GM12878 (cell line): ENCODE results near the gene TLR5. TPM values are rescaled to one million over a fixed set of nuclear protein-coding genes. Genes with fewer than 3 reads are reported as not detected.

ENCODE experiments used
- ATAC-seq: fragments of 200-7000 bp; cut with Tn5 transposase; 3 replicates; pipeline ENCODE4 v1.9.1; 2020; ENCODE audit warnings: mild to moderate bottlenecking, moderate library complexity
- BruUV-seq: library from RNA; stranded (reverse); fragments of 400-500 nt; replicated peaks from 2 replicates; lab custom pipeline; 2021; lab: Mats Ljungman, UMichigan
- CTCF ChIA-PET: fragments of 300-600 bp; sonication (Branson Sonifier 250); formaldehyde crosslinking; extraction: SDS; loops from one replicate; lab custom pipeline; 2021; ENCODE audit warnings: inconsistent platforms; lab: Yijun Ruan, JAX
- POLR2A ChIA-PET: fragments of 350-600 bp; formaldehyde crosslinking; extraction: SDS; loops from one replicate; lab custom pipeline; 2021; ENCODE audit warnings: inconsistent platforms; lab: Charles Lee
- RAD21 ChIA-PET: fragments of 300-600 bp; sonication (Branson Sonifier 250); formaldehyde crosslinking; loops from one replicate; lab custom pipeline; 2023; ENCODE audit warnings: antibody characterized with exemption; ENCODE audit not compliant: unreplicated experiment; lab: Charles Lee
- SMC1A ChIA-PET: fragments of 300-600 bp; sonication (Branson Sonifier 250); formaldehyde crosslinking; loops from one replicate; lab custom pipeline; 2023; ENCODE audit not compliant: unreplicated experiment, uncharacterized antibody; lab: Charles Lee
- DNase-seq: peaks from one replicate; pipeline ENCODE4 v3.0.0-alpha.2; 2011; ENCODE audit warnings: low read depth, low spot score
- FAIRE-seq: peaks from 3 replicates; lab custom pipeline; 2011; peaks lifted over from hg19 to GRCh38; lab: Jason Lieb, UNC
- H2AFZ ChIP-seq: 2 replicates; pipeline ENCODE4 v1.6.0; 2011; ENCODE audit warnings: low read depth, low read length, control low read depth; ENCODE audit not compliant: control insufficient read depth
- H3K27ac ChIP-seq: 2 replicates; pipeline ENCODE4 v1.5.1; 2011; ENCODE audit warnings: control low read depth; ENCODE audit not compliant: control insufficient read depth, insufficient read depth
- H3K27me3 ChIP-seq, 2 experiments: replicated peaks in 1 of 2; 2 replicates each; pipeline versions ENCODE4 v1.6.0 to v1.6.1; 2011; ENCODE audit warnings: low read length in 1 of 2; ENCODE audit not compliant: control insufficient read depth in 2 of 2, insufficient read depth in 2 of 2
- H3K36me3 ChIP-seq, 2 experiments: 2 replicates each; pipeline ENCODE4 v1.5.1; 2011; ENCODE audit warnings: low read length in 1 of 2; ENCODE audit not compliant: control insufficient read depth in 2 of 2, insufficient read depth in 2 of 2
- H3K4me1 ChIP-seq: 2 replicates; pipeline ENCODE4 v1.6.1; 2011; ENCODE audit warnings: mild to moderate bottlenecking, low read length, moderate library complexity, mixed read lengths; ENCODE audit not compliant: control insufficient read depth, insufficient read depth
- H3K4me2 ChIP-seq: 2 replicates; pipeline ENCODE4 v1.6.0; 2011; ENCODE audit warnings: control low read depth; ENCODE audit not compliant: control insufficient read depth, insufficient read depth
- H3K4me3 ChIP-seq: fragments of 200-600 bp; sonication (generic); 2 replicates; pipeline ENCODE4 v1.5.1; 2016
- H3K79me2 ChIP-seq: 2 replicates; pipeline ENCODE4 v1.6.0; 2011; ENCODE audit warnings: low read length; ENCODE audit not compliant: control insufficient read depth, insufficient read depth
- H3K9ac ChIP-seq: 2 replicates; pipeline ENCODE4 v1.8.0; 2011; ENCODE audit warnings: low read length, control low read depth, mixed read lengths; ENCODE audit not compliant: control insufficient read depth, insufficient read depth
- H3K9me3 ChIP-seq: replicated peaks from 3 replicates; pipeline ENCODE4 v1.5.1; 2011; ENCODE audit warnings: mild to moderate bottlenecking, low read length; ENCODE audit not compliant: control insufficient read depth, insufficient read depth
- H4K20me1 ChIP-seq: 2 replicates; pipeline ENCODE4 v1.6.0; 2011; ENCODE audit not compliant: control insufficient read depth, insufficient read depth
- BCL11A ChIP-seq: IDR thresholded peaks from 2 replicates; pipeline ENCODE4 v1.6.1; 2011; ENCODE audit warnings: low read depth, low read length
- ELK1 ChIP-seq: IDR thresholded peaks from 2 replicates; pipeline ENCODE4 v1.6.1; 2012; ENCODE audit warnings: low read depth, low read length, improper control_type of control experiment
- EP300 ChIP-seq, 2 experiments: fragments of 150-350 bp in 1 of 2; IDR thresholded peaks; 2 replicates each; pipeline ENCODE4 v1.6.1; 2011 to 2012; ENCODE audit warnings: low read depth in 2 of 2, low read length in 2 of 2, borderline replicate concordance in 1 of 2, improper control_type of control experiment in 1 of 2, inconsistent platforms in 1 of 2; ENCODE audit not compliant: control insufficient read depth in 1 of 2
- HDAC2 ChIP-seq: fragments of 200-600 bp; sonication (generic); IDR thresholded peaks from 2 replicates; pipeline ENCODE4 v1.6.1; 2017
- IKZF1 ChIP-seq: fragments of 450-650 bp; conservative IDR thresholded peaks from 2 replicates; pipeline ENCODE4 v1.6.1; 2017; ENCODE audit warnings: antibody characterized with exemption, mild to moderate bottlenecking
- IKZF2 ChIP-seq, 2 experiments: fragments of 450-650 bp; IDR thresholded peaks; 2 replicates each; pipeline ENCODE4 v1.6.1; 2017; ENCODE audit warnings: mild to moderate bottlenecking in 2 of 2, moderate library complexity in 2 of 2
- IRF4 ChIP-seq: IDR thresholded peaks from 2 replicates; pipeline ENCODE4 v1.6.1; 2011; ENCODE audit warnings: low read depth, low read length
- MTA2 ChIP-seq: fragments of 450-650 bp; IDR thresholded peaks from 2 replicates; pipeline ENCODE4 v1.6.1; 2016; ENCODE audit warnings: low read depth, mild to moderate bottlenecking, moderate library complexity
- MYC ChIP-seq: IDR thresholded peaks from 2 replicates; pipeline ENCODE4 v1.6.1; 2011; ENCODE audit warnings: mild to moderate bottlenecking, low read length, moderate library complexity, inconsistent platforms; ENCODE audit not compliant: insufficient read depth, insufficient replicate concordance, insufficient read length, severe bottlenecking
- NFYA ChIP-seq: IDR thresholded peaks from 2 replicates; pipeline ENCODE4 v1.6.1; 2011; ENCODE audit warnings: low read depth, mild to moderate bottlenecking, low read length, improper control_type of control experiment, borderline replicate concordance
- PKNOX1 ChIP-seq: fragments of 450-650 bp; IDR thresholded peaks from 2 replicates; pipeline ENCODE4 v1.6.1; 2016; ENCODE audit warnings: mild to moderate bottlenecking
- RBBP5 ChIP-seq: fragments of 200-600 bp; sonication (generic); conservative IDR thresholded peaks from 2 replicates; pipeline ENCODE4 v1.6.1; 2016
- SREBF1 ChIP-seq: IDR thresholded peaks from 2 replicates; pipeline ENCODE4 v1.6.1; 2012; ENCODE audit warnings: mild to moderate bottlenecking, low read length
- STAT3 ChIP-seq: IDR thresholded peaks from 2 replicates; pipeline ENCODE4 v1.6.1; 2011; ENCODE audit warnings: low read depth, low read length, improper control_type of control experiment
- ZBTB4 ChIP-seq: fragments of 450-650 bp; formaldehyde crosslinking; IDR thresholded peaks from 2 replicates; pipeline ENCODE4 v1.4.0; 2022; ENCODE audit warnings: mild to moderate bottlenecking, moderate library complexity
- ZNF384 ChIP-seq: IDR thresholded peaks from 2 replicates; pipeline ENCODE4 v1.6.1; 2012; ENCODE audit warnings: low read depth, mild to moderate bottlenecking, low read length, improper control_type of control experiment, borderline replicate concordance
- WGBS: methylation state at CpG from one replicate; pipeline ENCODE4 v1.1.6; 2016; ENCODE audit warnings: low lambda C conversion rate; ENCODE audit not compliant: insufficient replicate concordance, insufficient coverage; ENCODE audit errors: missing lambda C conversion rate; 5-methylcytosine and 5-hydroxymethylcytosine counted together
- in situ Hi-C: fragments of 300-500 bp; cut with MboI; formaldehyde crosslinking; loops from 9 replicates; pipeline ENCODE4 v1.14.3; 2018; ENCODE audit warnings: mixed read lengths
- intact Hi-C: fragments of 100-400 bp; cut with micrococcal nuclease; formaldehyde crosslinking; loops from one replicate; pipeline ENCODE4 v1.14.2; 2022; ENCODE audit not compliant: unreplicated experiment
- polyA plus RNA-seq, 11 experiments: library from polyadenylated mRNA; depleted of rRNA in 4 of 11; unstranded in 6 of 11; stranded (reverse) in 5 of 11; fragments of >200 nt; fragmentation: Nextera tagmentation in 4 of 11; fragmentation: Illumina TruSeq in 1 of 11; extraction: Ambion mirVana in 4 of 11; extraction: Trizol in 1 of 11; gene quantifications; 1 replicate in 1 of 11; 2 replicates in 10 of 11; pipeline versions ENCODE4 v1.2.1 to v1.2.3, GENCODE V29; 2011 to 2016; ENCODE audit warnings: inconsistent platforms in 2 of 11, missing spikeins in 2 of 11, low read depth in 1 of 11
- total RNA-seq, 4 experiments: library from RNA; depleted of rRNA in 3 of 4; stranded (reverse); fragments of >200 nt in 3 of 4; fragmentation: Illumina TruSeq in 1 of 4; extraction: Trizol in 1 of 4; gene quantifications; 2 replicates each; pipeline versions ENCODE4 v1.2.1 to v1.2.3, GENCODE V29; 2013 to 2021
- TF ChIP-seq, protein P1 (sequence below): fragments of 450-650 bp; IDR thresholded peaks from 2 replicates; pipeline ENCODE4 v1.6.1; 2017; ENCODE audit warnings: mild to moderate bottlenecking, low read depth, inconsistent platforms; ENCODE audit not compliant: poor library complexity, severe bottlenecking

The TLR5 gene
- total and polyA plus RNA-seq, 10 of the 15 experiments (the other 5 are each of a cell fraction or from before 2014, with no cell fraction given), result 0.34 to 5.3 (median 0.79) TPM

DNA sequence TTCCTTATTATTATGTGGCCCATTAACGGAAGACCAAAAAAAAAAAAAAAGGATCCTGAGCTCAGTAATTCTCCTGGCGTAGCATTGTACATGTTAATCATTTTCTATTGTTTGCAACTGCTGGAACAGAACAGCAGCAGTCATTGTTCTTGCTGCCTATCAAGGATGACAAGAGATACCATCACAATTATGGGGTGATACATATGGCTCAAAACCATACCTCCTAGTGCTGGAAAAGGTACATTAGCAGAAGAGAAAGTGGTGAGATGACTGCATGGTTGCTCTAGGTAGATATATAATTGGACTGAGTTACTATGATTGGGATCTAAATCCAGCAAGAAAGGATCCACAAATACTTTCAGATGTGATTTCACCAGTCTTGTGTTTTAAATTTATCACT, 13.3 kb upstream of the TLR5 start:
- Histone ChIP-seq H3K27me3 (0 out of 4 replicates have a peak, but pooled peaks cover 0 to 2% of the 10 kb centered on the region in 2 experiments), H3K79me2 (no peaks in the 10 kb centered on the region), H3K4me1 (no peaks in the 10 kb centered on the region), H3K27ac (no peak overlapping the region), H2AFZ (no peak overlapping the region), H3K36me3 (no peaks in the 10 kb centered on the region), H3K9ac (no peak overlapping the region), H4K20me1 (no peaks in the 10 kb centered on the region; the same call in 1 of the 2 replicates), H3K9me3 (no peaks in the 10 kb centered on the region), H3K4me3 (no peak overlapping the region), H3K4me2 (no peak overlapping the region)
- ATAC-seq (peak; percentile 85), DNase-seq (no peak), FAIRE-seq (no peak)
- in situ Hi-C loops (no loop called here), intact Hi-C loops (no loop called here)
- RAD21 ChIA-PET, result interaction anchor here (1.2 kb wide), 1 partner anchor 19 kb away, joined by 4 read pairs; no protein-coding TSS in a partner anchor
- CTCF ChIA-PET, result interaction anchor here (0.6 to 3.9 kb wide), 3 partner anchors 13 to 32 kb away, joined by 3 to 12 read pairs (median 8); partner anchors contain the start of gene TLR5
- 27% methylated on average over 2 of the region's 2 CpGs for WGBS
- SMC1A ChIA-PET, result interaction anchor here (0.6 to 2.5 kb wide), 3 partner anchors 47 to 88 kb away, joined by 3 to 11 read pairs (median 3); no protein-coding TSS in a partner anchor
- POLR2A ChIA-PET, result interaction anchor here (0.6 to 1.5 kb wide), 2 partner anchors 12 to 496 kb away, joined by 3 to 5 read pairs; no protein-coding TSS in a partner anchor
- BruUV-seq, result no TSS peak
- no peak for TF ChIP-seq ZBTB4 (CRISPR knock-in tag)
- TF ChIP-seq RBBP5, result no peak
- no peak for TF ChIP-seq NFYA
- TF ChIP-seq MTA2, result peak; percentile 94
- no peak for TF ChIP-seq MYC
- TF ChIP-seq STAT3, result no peak
- no peak for TF ChIP-seq ELK1
- TF ChIP-seq ZNF384, result 0 out of 2 replicates have a peak, but pooled peaks have one; percentile 16
- TF ChIP-seq IKZF2 (IDR thresholded peaks at IDR 0.05), result peak; percentile 76 to 83
- TF ChIP-seq PKNOX1, result 0 out of 2 replicates have a peak, but pooled peaks have one; percentile 55
- TF ChIP-seq BCL11A, result peak; percentile 50; the same call in 1 of the 2 replicates
- TF ChIP-seq, protein P1, sequence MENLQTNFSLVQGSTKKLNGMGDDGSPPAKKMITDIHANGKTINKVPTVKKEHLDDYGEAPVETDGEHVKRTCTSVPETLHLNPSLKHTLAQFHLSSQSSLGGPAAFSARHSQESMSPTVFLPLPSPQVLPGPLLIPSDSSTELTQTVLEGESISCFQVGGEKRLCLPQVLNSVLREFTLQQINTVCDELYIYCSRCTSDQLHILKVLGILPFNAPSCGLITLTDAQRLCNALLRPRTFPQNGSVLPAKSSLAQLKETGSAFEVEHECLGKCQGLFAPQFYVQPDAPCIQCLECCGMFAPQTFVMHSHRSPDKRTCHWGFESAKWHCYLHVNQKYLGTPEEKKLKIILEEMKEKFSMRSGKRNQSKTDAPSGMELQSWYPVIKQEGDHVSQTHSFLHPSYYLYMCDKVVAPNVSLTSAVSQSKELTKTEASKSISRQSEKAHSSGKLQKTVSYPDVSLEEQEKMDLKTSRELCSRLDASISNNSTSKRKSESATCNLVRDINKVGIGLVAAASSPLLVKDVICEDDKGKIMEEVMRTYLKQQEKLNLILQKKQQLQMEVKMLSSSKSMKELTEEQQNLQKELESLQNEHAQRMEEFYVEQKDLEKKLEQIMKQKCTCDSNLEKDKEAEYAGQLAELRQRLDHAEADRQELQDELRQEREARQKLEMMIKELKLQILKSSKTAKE, result no peak
- TF ChIP-seq EP300 (IDR thresholded peaks at IDR 0.05; ENCODE audit: borderline replicate concordance in 1 of 2, control insufficient read depth in 1 of 2, low read depth in 2 of 2, low read length in 2 of 2), result peak in 1 of 2 experiments; percentile 64; a peak in 1 of 4 replicates
- TF ChIP-seq IKZF1, result 0 out of 2 replicates have a peak, but pooled peaks have one; percentile 40
- no peak for TF ChIP-seq IRF4
- no peak for TF ChIP-seq SREBF1
- no peak for TF ChIP-seq HDAC2
